Stimulated activated CD8-positive, alpha-beta memory T cell treated with anti-CD3 and anti-CD28 coated beads, Interleukin-12 subunit alpha, Interleukin-12 subunit beta, amount 100 ng/mL, for 24 hours (primary cell): ENCODE measurements around the gene SARDH.

Source experiments
- DNase-seq: peaks from one replicate; pipeline ENCODE4 v3.0.0-alpha.2; 2020; ENCODE audit errors: extremely low read depth

Gene SARDH

DNA sequence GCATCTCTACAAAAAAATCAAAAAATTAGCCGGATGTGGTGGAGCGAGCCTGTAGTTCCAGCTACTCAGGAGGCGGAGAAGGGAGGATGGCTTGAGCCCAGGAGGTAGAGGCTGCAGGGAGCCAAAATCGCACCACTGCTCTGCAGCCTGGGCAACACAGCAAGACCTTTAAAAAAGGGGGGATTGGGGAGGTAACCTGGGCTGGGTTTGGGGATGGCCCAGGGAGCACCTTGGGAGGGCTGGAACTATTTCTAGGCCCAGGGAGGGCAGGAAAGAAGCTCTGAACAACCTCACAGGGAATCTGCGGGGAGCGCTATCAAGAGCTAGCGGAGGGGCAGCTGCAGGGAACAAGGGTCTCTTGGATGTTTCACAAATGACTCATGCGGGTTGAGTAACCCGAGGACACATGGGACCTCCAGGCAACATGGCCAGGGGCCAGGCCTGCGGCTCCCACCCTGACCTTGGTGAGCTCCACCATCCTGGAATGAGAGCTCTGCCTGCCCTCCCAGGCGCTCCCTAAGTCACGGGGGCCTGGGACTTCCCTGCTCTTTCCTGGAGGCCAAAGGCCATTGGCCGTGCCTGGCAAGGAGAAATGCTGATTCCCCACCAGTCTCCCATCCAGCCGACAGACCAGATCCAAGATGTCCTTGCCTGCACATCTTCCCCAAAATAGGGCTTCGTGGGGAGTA, 23.4 kb downstream of the SARDH start:
- no peak for DNase-seq

DNA sequence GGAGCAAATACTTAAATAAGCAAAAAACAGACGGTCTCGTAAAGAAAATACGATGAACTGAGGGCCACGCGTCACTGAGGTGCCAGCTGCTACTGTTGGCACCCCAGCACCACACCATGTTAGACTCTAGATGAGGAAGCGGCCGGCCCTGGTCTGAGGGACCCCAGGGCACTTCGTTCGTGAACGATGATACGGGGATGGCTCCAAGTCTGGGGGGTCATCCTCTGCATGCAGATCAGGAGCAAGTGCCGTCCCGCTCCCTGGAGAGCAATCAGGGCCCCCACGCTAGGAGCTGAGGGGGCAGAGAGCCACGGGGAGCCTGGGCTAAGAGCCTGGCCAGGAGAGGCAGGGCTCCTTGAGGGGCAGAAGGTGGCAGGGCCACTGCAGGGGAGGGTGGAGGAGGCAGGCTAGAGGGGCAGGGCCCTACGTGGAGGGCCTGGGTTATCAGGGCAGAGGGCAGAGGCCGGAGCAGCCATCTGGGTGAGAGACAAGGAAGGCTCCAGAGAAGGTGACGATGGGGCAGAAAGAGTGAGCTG, 24.1 kb downstream of the SARDH start:
- DNase-seq: no peak

GRCh38 chr9:133713150-133713959, 24.8 kb downstream of the SARDH start:
- DNase-seq: no peak

DNA sequence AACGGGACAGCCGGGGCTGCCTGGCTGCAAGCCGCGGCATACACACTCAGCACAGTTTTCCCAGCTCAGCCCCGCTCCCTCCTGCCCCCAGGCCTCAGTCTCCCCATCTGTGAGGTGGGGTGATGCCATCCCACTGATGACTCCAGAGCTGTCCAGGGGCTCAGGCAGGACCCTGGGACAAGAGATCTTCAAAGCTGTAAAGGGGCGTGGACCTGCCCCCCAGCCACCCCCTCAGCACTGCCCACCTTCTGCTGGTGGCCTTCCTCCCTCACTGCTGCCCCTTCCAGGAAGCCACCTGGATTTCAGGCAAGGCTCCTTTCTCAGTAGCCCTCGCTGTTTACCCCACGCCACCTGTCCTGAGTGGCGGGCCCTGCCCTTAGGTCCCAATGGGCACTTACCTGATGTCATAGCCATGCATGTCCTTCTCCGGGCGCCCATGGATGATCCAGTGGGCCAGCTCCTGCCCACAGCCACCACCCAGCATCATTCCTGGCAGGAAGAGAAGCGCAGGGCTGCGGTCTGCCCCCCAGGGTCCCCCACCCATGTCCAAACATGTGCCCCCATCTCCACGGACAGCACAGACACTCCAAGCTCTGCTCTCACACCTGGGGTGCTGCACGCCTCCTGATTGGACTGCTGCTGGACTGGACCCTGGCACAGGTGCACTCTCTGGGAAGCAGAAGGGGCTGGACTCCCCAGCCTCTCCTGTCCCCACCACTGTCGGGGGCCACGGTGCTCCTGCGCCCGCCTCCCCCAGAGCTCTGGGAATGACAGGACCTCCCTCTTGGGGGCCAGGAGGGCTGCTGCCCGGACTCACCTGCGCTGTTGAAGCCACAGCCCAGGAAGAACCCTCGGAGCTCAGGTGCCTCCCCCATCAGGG, 25.7 kb downstream of the SARDH start:
- DNase-seq: no peak

GRCh38 chr9:133711428-133712220, 26.5 kb downstream of the SARDH start:
- DNase-seq: no peak

DNA sequence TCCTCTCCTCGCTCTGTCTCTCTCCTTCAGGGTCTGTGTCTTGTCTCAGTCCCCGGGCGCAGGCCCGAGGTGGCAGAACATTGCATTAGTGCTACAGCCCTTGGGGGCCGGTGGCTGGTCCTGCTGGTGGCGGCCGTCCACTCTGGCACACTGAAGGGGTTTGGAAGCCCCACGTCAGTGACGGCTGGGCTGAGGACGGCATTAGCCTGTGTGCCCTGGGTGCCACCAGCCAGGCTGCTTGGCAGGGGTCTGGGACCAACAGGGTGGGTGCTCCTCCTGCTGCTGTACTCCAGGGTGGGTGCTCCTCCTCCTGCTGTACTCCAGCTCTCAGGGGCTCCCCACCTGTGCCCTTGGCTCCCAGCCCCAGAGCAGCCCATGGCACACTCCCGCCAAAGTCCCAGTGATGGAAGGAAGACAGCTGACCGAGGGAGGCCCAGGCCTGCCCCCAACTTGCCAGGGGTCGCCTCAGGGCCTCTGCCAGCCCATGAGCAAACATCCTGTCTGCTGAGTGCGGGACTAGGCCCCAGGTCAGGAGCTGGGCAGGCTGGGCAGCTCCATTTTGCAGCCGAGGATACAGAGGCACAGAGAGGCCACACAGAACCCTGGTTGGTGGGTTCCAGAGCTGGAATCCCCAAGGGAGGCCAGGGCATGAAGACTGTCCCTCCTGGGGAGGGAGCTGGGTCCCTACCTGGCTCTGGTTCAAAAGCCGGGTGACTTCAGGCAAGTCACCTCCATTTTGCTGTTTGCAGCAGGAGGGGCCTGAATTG, 27.3 kb downstream of the SARDH start:
- no peak for DNase-seq

- DNase-seq: no peak
Observed at GRCh38 chr9:133709691-133710571, 28.2 kb downstream of the SARDH start.

- DNase-seq: no peak
Observed at GRCh38 chr9:133709015-133709611, 29.0 kb downstream of the SARDH start.

DNA sequence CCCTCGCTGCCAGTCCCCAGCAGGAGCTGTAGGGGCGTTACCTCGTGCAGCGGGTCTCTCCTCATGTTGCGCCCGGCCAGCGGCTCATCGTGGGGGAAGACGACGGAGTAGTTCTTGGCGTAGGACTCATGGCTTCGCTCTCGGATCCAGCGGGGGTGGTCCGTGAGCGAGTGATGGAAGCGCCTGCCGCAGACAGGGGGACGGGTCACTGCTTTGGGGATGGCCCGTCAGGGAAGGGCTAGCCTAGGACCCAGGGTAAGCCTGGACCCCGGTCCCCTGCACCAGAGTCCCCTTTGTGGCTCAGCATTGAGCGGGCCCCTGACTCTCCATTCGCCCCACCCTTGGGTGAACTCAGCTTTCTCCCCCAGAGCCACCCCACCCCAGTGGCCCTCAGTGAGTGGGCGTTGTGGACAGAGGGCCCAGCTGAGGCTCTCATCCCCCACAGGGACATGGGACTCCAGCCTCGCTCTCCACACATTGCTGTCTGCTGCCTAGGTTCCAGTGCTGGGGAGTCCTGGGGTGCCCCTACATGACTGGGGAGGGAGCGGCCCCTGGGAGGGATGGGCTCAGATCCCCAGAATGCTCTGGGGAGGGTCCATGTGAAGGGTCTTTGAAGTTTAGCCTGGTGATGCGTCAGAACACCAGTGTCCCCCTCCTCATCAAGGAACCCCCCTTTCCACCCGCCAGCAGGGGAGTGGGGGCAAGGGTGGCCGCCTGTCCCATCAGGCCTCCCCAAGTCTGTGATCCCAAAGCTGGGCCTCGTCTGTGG, 29.7 kb downstream of the SARDH start:
- no peak for DNase-seq

- no peak for DNase-seq
Observed at GRCh38 chr9:133707763-133708245, 30.3 kb downstream of the SARDH start.

DNA sequence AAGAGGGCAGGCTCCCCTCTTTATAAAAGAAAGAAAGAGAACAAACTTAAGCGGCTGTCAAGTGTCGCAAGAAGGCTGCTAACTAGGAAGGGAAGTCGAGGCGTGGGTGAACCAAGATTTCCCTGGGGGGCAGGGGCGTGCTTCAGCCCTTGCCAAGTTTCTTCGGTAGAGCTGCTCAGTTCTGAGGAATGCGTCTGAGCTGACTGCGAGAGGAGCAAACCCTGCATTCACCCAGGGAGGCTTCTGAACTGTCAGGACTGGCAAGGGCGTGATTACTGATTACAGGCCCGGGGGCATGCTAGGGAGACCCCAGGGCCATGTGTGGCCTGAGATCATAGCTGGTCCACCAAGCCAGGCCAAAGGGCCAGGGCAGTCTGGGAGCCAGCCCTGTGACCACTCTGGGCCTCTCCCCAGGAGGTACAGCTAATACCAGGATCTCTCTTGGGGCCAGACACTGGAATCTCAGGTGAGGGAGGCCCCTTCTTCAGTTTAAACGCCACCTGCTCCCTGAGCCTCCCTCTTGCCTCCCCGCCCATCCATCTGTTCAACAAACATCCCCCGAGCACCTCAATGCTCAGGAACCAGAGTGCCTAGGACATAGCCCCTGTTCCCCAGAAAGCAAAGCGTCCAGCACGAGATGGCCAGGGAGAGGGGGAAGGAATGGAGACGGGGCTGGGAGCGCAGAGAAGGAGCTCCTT, 30.9 kb downstream of the SARDH start:
- DNase-seq: no peak

- DNase-seq: no peak
Observed at GRCh38 chr9:133706307-133707050, 31.7 kb downstream of the SARDH start.

DNA sequence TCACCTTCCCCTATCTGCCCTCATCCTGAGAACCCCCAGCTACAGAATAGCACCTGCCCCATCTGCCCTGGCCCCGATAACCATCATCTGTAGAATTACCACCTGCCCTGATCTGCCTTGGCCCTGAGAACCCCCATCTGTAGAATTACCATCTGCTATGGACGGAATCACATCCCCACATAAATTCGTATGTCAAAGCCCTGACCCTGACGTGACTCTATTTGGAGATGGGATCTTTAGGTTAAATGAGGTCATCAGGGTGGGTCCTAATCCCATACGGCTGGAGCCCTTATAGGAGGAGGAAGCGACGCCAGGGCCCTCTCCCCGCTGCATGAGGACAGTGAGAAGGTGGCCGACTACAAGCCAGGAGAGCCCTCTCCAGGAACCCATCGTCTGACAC, 32.6 kb downstream of the SARDH start:
- no peak for DNase-seq

DNA sequence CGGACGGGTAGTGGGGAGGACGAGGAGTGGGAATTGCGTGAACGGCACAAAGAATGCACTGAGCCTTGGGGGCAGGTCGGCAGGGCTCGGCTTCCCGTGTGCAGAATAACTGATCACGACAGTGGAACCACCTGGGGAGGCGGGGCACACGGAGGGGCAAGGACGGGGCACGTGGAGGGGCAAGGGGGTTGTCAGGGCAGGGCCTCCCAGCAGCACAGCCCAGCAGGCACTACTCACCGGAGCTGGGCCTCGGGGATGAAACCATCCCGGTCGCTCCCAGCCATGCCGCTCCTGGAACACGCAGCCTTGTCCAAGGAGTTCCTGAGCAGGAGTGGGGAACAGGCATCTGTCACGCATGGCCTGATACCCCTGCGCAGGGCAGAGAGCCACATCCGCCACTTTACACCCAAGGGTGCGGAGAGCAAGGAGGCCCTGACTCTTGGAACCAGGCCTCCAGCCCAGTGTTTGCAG, 33.4 kb downstream of the SARDH start:
- no peak for DNase-seq

DNA sequence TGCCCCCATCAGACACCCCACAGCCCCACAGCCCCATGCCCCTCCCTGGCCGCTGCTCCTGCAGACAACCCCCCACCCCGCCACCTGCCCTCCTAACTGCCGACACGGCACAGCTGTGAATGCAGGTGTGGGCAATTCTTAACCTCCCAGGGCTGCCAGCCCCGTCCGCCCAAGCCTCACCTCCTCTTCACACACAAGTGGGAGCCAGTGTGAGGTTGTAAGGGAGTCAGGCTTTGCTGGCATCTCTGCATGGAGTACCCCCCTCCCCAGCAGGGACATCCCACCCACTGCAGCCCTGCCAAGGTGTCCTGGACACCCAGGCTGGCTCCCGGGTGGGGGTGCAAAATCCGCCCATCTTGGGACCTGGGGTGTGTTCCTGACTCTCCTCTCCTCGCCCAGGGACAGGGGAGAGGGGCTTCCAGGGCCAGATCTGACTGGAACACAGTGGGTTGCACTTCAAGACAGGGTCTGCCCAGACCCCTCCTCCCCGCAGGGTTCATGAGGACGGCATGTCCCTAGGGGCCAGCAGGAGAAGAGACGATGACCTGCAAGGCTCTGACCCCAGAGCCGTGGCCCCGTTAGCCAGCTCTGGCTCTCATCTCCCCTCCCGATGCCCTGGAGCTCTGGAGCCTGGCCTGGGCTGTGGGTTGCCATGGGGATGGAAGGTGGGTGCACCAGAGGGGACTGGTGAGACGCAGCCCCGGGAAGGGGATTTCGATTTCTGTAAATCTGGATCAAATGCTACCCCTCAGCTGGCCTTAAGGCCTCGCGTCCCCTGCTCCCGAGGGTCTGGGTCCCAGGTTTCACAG, 34.4 kb downstream of the SARDH start:
- DNase-seq: no peak
